ENCODE measurements around the gene CLDN20.

CLDN20 gene

GRCh38 chr6:155292711-155293110, 28.9 kb downstream of the CLDN20 start:
- no peak overlapping the region for H3K4me3 ChIP-seq (ENCODE audit: low read depth, low read length)

GRCh38 chr6:155297669-155298068, 33.9 kb downstream of the CLDN20 start:
- H3K4me3 ChIP-seq (ENCODE audit: low read depth, low read length): no peak overlapping the region
- no peak for TF ChIP-seq CTCF (IDR thresholded peaks at IDR 0.05; ENCODE audit: low read depth, low read length)

More at GRCh38 chr6:155292711-155293110, 28.9 kb downstream of the CLDN20 start:
- no peak for TF ChIP-seq CTCF (IDR thresholded peaks at IDR 0.05; ENCODE audit: low read depth, low read length)

GRCh38 chr6:155301867-155302266, 38.1 kb downstream of the CLDN20 start:
- no peak for TF ChIP-seq CTCF (IDR thresholded peaks at IDR 0.05; ENCODE audit: low read depth, low read length)
- H3K4me3 ChIP-seq (ENCODE audit: low read depth, low read length): no peak overlapping the region

GRCh38 chr6:155303361-155303870, 39.6 kb downstream of the CLDN20 start:
- no peak for TF ChIP-seq CTCF (IDR thresholded peaks at IDR 0.05; ENCODE audit: low read depth, low read length)
- H3K4me3 ChIP-seq (ENCODE audit: low read depth, low read length): no peak overlapping the region

GRCh38 chr6:155306958-155307357, 43.1 kb downstream of the CLDN20 start:
- TF ChIP-seq CTCF (IDR thresholded peaks at IDR 0.05; ENCODE audit: low read depth, low read length): no peak
- no peak overlapping the region for H3K4me3 ChIP-seq (ENCODE audit: low read depth, low read length)

- TF ChIP-seq CTCF (IDR thresholded peaks at IDR 0.05; ENCODE audit: low read depth, low read length): no peak
- no peak overlapping the region for H3K4me3 ChIP-seq (ENCODE audit: low read depth, low read length)
Measured at GRCh38 chr6:155309150-155309549, 45.3 kb downstream of the CLDN20 start.

GRCh38 chr6:155310596-155310995, 46.8 kb downstream of the CLDN20 start:
- no peak overlapping the region for H3K4me3 ChIP-seq (ENCODE audit: low read depth, low read length)
- no peak for TF ChIP-seq CTCF (IDR thresholded peaks at IDR 0.05; ENCODE audit: low read depth, low read length)

All from WI38 (cell line).